Stimulated activated CD8-positive, alpha-beta memory T cell treated with anti-CD3 and anti-CD28 coated beads, Interleukin-4, amount 100 ng/mL, for 48 hours (primary cell): Measurements from ENCODE around the gene FCAMR.

Source experiments
- DNase-seq: peaks from one replicate; pipeline ENCODE4 v3.0.0-alpha.2; 2020

FCAMR gene, protein sequence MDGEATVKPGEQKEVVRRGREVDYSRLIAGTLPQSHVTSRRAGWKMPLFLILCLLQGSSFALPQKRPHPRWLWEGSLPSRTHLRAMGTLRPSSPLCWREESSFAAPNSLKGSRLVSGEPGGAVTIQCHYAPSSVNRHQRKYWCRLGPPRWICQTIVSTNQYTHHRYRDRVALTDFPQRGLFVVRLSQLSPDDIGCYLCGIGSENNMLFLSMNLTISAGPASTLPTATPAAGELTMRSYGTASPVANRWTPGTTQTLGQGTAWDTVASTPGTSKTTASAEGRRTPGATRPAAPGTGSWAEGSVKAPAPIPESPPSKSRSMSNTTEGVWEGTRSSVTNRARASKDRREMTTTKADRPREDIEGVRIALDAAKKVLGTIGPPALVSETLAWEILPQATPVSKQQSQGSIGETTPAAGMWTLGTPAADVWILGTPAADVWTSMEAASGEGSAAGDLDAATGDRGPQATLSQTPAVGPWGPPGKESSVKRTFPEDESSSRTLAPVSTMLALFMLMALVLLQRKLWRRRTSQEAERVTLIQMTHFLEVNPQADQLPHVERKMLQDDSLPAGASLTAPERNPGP

DNA sequence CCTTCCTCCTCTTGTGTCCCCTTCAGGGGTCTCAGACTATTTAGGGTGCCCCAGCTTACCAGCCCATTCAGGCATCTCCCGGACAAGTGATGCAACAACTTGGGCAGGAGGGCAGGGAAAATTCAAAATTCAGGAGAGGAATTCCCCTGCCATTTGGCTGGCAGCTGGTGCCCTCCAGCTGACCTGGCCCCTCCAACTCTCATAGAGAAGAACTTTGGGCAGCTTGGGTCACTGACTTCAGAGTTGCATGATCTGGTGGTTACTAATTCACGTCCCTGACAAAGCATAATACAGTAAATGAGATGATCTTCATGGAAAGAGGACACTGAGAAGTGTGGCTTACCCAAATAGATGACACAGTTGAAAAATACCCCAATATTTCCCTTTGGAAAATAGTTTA lies at the start of gene FCAMR:
Gene FCAMR (minus strand): TSS at position 15 of the 400 bp plus-strand sequence. CDS start 335 bp downstream, outside the sequence.
- DNase-seq: no peak

GRCh38 chr1:207019661-207020060 lies 49.4 kb upstream of the FCAMR start:
- no peak for DNase-seq

DNA sequence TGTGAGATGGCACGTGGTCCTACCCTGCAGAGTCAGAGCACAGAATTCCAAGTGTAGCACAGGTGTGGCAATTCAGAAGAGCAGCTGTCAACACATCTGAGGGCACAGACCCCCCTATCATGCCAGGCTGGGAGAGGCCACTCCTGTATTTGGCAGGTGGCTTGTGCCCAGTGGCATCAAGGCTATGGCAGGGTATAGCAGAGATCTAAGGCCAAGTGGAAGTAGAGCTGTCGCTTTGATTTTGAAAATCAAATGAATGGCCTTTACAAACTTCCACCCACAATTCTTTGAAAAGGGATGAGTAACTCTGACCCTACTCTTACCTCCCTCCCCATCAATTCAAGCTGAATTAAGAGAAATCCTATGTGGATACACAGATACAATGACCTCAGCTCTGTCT lies 48.9 kb upstream of the FCAMR start:
- no peak for DNase-seq

DNA sequence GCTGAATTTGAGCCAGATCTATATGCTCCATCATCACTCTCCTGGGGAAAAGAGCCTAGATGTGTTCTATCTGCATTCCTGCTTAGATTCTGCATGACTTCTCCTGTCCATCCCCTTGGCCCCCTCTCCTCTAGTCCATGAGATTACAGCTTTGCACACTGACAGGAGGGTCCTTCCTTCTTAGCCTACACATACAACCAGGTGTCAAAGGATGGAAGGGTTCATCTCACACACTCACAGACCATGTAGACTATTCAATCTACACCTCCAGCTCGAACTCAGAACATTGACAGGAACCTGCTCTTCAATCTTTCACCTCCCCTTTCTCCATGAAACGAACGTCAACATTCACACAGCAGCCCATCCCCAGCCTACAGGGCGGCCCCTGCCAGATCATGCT lies 48.4 kb upstream of the FCAMR start:
- no peak for DNase-seq

GRCh38 chr1:207017615-207018559 lies 47.6 kb upstream of the FCAMR start:
- DNase-seq: no peak

- no peak for DNase-seq
Observed at GRCh38 chr1:207015791-207016190, 45.5 kb upstream of the FCAMR start.

DNA sequence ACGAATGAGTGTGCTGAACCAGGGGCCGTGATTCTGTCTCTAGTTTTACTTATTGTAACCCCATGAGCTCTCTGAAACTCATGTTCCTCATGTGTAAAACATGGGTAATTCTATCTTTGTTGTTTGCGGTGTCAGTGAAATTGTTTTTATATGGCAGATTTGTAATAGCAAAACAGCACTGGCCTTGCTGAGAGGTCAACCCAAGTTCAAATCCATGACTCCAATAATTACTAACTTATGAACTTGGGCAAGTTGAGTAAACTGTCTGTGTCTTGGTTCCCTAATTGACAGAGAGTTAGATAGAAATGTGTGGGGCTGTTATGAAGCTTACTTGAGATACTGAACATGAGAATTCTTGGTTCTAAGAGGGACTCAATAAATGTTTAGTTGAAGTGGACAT lies 44.5 kb upstream of the FCAMR start:
- no peak for DNase-seq

DNA sequence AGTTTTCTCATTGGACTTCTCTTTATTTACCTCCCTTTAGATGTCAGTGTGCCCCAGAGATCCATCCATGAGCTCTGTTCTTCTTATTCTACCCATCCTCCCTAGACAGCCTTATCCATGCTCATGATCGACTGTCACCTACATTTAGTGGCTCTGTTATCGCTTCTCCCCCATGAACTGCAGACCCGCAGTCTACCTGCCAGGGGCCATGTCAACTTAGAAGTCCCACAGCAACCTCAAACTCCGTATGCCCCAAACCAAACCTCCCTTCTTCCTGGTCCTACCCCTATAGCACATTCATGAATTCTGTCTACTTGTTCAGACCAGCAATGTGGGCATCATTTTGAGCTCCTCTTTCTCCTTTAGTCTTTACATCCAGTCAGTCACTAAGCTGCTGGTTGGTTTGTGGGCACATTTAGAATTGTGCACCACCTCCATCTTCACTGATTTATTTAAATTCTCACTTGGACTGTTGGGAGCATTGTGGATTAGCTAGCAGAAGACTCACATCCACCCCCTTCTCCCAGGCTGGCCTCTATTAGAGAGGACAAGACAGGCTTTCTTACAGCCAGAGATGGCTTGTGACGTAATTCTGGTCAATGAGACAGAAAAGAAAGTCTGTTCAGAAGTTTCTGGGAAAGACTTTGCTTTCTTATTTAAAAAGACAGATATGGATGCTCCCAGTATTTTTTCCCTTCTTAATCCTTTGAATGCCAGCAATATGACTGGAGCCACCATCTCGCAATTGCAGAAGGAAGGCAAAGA lies 43.2 kb upstream of the FCAMR start:
- no peak for DNase-seq

DNA sequence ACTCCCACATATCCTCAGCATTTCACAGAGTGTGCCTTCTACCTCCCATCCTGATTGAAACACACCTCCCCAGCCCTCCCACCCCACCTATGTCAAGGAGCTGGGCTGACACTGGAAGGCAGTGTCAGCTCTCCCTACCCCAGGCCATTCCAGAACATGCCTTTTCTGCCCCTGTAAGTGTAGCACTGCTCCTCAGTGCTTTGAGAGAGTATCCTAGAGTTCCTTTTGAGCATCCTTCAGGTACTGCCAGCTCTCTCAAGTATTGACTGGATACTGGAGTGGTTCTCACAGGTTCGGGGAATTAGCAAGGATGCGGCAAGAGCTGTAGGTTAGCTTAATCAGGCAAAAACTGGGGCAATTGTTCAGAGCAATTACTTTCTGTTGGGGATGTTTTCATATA lies 40.5 kb upstream of the FCAMR start:
- DNase-seq: no peak

GRCh38 chr1:207009945-207010344 lies 39.7 kb upstream of the FCAMR start:
- DNase-seq: no peak

GRCh38 chr1:207009182-207009850 lies 39.1 kb upstream of the FCAMR start:
- no peak for DNase-seq

- DNase-seq: no peak
Observed at GRCh38 chr1:207007352-207008033, 37.2 kb upstream of the FCAMR start.

DNA sequence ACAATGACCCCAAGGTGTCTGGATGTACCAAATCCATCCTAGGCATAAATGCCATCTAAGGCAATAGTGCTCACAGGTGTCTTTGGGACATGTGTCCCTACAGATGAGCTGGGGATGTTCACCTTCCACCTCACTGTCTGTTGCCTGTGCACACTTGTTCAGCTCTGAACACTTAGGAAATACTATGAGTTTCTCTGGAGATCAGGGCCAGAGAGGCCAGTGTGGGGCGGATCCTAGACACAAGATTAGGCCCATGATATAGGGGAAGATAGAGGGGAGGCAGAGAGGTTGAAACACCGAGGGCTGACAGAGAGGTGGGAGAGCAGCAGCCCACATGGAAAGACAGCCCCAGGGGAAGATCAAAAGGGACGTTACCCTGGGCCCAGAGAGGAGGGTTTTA lies 36.7 kb upstream of the FCAMR start:
- DNase-seq: no peak

- DNase-seq: no peak
Observed at GRCh38 chr1:207006083-207006482, 35.8 kb upstream of the FCAMR start.

- peak; percentile 54 for DNase-seq
Observed at GRCh38 chr1:207004931-207005830, 34.9 kb upstream of the FCAMR start.

DNA sequence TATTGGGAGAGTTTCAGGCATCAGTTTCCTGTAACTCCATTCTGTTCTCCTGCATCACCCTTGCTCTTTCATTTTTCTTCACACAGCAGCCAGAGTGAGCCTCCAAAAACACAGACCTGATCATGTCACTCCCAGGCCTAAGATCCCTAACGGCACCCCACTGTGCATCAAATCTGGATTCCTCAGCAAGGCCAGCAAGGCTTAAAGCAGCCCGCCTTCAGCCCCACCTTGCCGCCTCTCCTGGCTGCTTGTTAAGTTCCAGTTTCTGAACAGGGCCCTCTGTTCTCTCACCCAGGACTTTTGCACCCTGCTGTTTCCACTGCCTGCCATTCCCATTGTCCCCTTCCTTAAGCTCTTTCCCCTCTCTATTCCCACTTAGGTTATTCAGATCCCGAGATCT lies 33.0 kb upstream of the FCAMR start:
- no peak for DNase-seq

- DNase-seq: no peak
Observed at GRCh38 chr1:207002724-207003146, 32.5 kb upstream of the FCAMR start.

DNA sequence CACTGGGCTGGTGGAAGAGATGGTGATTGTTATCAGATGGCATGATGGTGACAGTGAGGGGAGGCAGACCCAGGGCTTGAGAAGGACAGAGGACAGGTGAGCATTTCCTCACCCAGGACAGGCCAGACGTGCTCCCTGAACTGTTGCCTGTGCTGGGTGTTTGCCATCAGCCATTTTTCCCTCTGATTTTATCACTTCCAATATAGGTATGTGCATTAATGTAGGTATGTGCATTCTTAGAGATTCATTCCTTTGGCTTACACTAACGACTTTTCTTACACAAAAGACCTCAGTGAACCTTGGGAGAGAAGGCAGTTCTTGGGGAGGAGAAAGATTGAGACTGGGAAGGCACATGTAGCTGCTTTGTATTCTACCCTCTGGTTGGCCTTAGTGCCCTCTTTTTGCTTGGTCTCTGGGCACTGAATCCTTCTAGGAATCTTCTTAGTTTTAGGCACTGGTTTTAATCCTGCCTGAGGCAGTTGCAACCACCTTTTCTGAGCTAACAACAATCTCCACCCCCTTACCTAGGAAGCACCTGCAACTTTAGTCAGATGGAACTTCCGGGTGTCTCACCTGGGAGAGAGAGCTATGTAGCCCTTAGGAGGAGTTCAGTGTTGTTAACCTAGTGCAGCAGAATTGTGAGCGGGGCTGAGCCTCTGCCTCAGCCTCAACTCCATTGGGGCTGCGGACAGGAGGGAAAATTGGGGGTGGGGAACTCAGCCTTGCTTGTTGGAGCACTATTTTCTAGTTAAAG lies 31.4 kb upstream of the FCAMR start:
- no peak for DNase-seq

- no peak for DNase-seq
Observed at GRCh38 chr1:207000651-207001291, 30.5 kb upstream of the FCAMR start.
